ENCODE results near the gene VOPP1.
"Not testable (repeated sequence)": the region's sequence is repeated elsewhere in the genome, so short reads cannot be mapped to it uniquely, and the experiment has no call there.

The VOPP1 gene

GRCh38 chr7:55512635-55513191 is 59.6 kb downstream of the VOPP1 start:
- no peak for DNase-seq (ENCODE audit: low read depth in 1 of 2, low spot score in 1 of 2)

DNA sequence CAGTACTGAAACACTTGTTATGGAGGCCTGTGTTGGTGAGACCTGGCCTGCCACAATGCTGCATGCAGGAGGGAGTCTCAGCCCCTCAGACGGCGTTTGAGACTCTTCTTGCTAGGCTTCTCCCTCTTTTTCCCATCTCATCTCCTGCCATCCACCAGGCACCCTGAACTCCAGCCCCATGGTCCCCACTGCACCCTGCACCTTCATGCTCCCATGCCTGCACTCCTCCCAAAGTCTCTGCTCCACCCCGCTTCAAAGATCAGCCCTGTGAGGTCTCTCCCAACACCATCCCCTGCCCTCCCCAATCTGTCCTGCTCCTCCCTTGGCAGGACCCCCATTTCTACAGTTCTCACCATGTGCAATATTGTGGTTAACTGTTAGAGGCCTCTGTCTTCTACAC is 61.7 kb downstream of the VOPP1 start:
- no peak for DNase-seq (ENCODE audit: low read depth in 1 of 2, low spot score in 1 of 2)

DNA sequence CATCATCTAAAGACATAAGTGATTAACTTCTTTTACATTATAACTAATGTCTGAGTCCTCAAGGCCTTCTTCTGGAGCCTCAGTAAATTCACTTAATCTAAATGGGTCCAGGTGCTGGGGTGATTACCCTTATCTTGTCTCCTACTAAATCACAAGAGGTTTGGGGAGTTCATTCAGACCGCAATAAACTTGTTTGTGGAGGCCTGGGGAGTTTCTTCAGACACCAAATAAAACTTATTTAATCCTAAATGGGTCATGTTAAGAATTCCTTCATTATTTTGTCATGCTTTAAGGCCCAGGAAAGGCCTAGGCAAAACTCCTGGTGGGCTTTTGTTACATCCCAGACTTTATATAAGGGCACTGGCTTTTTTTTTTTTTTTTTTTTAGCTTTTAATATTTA is 62.1 kb downstream of the VOPP1 start:
- DNase-seq (ENCODE audit: low read depth in 1 of 2, low spot score in 1 of 2) = not testable (repeated sequence)

- DNase-seq (ENCODE audit: low read depth in 1 of 2, low spot score in 1 of 2) = no peak
Observed at GRCh38 chr7:55509322-55509721, 63.0 kb downstream of the VOPP1 start.

GRCh38 chr7:55508221-55509011 is 63.9 kb downstream of the VOPP1 start:
- no peak for DNase-seq (ENCODE audit: low read depth in 1 of 2, low spot score in 1 of 2)

- no peak for DNase-seq (ENCODE audit: low read depth in 1 of 2, low spot score in 1 of 2)
Observed at GRCh38 chr7:55507743-55508142, 64.6 kb downstream of the VOPP1 start.

- no peak for DNase-seq (ENCODE audit: low read depth in 1 of 2, low spot score in 1 of 2)
Observed at GRCh38 chr7:55504967-55505658, 67.2 kb downstream of the VOPP1 start.

DNA sequence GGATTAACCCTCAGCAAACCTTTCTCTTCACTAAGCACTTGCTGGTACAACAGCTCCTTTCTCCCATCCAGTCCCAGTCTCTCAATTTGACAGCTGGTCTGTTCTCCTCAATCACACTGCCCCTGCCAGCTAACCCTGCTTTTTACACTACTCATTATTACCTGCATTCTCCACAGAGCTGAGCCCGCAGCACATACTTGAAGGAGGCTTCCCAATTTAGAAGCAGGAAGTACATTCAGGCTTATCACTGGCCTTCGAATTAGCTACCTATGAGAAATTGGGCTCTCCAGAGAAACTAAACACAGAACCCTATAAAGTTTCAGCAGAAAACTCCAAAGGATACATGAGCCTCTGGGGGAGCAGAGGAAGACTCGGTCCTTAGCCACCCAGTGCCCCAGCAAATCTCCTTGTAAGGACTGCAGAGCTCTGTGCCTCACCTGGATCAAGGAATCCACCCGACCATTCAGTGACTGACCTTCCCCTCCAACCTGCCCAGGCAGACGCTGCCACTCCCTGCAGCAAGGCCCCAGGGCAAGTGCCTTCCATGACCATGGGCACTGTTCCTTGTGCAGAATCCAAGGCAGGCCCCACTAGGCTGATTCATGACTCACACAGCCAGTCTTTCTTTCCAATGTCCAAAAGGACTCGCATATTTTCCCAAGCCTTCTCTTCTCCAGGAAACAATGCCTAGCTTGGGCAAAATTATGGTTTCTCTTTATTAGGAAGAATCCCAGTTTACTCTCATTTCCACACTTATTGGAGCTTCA is 68.0 kb downstream of the VOPP1 start:
- DNase-seq (ENCODE audit: low read depth in 1 of 2, low spot score in 1 of 2) = no peak

DNA sequence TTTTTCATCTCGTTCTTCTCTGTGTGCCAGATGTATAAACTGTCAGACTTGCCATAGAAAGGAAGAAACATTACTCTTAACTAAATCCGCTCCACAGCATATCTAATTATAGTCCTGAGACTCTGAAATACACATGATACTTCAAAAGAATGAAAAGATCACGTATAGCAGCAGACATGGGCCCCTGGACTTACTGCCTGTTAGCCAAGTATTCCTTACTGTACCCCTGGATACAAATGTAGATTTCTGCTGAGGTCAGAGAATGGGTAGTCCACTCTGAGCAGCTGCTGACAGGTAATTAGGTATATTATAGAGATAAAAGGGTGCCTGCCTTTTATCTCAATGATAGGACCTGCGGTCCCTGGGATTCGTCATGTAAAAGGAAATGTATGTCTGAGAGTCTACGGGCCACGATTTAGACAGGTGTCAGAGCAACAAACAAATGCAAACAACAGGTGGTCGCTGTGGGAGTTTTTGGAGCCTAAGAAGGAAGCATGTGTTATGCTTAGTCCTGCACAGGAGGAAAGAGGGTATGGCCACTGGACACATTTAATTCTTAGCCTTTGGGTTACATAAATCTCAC is 69.4 kb downstream of the VOPP1 start:
- DNase-seq (ENCODE audit: low read depth in 1 of 2, low spot score in 1 of 2) = no peak

- DNase-seq (ENCODE audit: low read depth in 1 of 2, low spot score in 1 of 2) = no peak
Observed at GRCh38 chr7:55502124-55502857, 70.0 kb downstream of the VOPP1 start.

DNA sequence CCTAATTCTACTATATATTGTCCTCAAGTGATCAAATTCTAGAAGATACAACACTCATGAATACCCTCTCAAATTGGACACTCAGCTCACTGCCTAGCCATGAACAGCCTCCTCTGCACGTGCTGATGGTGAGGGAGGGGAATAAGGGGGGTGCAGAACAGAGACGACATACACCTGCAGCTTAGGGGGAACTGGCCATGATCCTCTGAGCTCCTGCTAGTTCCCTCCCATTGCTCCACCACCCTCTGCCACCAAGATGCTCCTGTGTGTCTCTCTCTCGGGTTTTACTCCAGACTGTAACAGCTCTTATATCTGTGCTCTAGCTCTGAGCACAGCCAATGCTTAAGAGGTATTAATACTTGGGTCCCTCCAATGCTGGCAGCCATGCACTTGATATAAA is 70.7 kb downstream of the VOPP1 start:
- DNase-seq (ENCODE audit: low read depth in 1 of 2, low spot score in 1 of 2) = no peak

- DNase-seq (ENCODE audit: low read depth in 1 of 2, low spot score in 1 of 2) = no peak
Observed at GRCh38 chr7:55500117-55500756, 72.1 kb downstream of the VOPP1 start.

- DNase-seq (ENCODE audit: low read depth in 1 of 2, low spot score in 1 of 2) = no peak
Observed at GRCh38 chr7:55499591-55499990, 72.7 kb downstream of the VOPP1 start.

- DNase-seq (ENCODE audit: low read depth in 1 of 2, low spot score in 1 of 2) = no peak
Observed at GRCh38 chr7:55498770-55499169, 73.5 kb downstream of the VOPP1 start.

DNA sequence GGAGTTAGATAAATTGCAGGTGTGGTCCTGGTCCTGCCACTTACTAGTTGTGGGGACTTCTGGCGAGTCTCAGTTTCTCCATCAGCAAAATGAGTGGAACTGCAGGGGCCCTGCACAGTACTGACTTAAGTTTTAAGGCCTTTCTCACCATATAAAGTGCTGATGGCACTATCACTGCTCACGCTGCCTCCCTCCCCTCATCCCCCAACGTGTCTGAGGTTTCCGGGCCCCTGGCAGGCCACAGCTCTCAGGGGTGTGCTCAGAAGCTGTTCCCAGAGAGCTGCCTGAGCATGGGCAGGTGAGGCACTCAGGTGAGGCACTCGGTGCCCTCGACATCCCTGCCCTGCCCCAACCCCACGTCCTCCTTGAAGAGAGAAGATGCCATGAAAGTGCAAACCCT is 74.2 kb downstream of the VOPP1 start:
- DNase-seq (ENCODE audit: low read depth in 1 of 2, low spot score in 1 of 2) = no peak

- DNase-seq (ENCODE audit: low read depth in 1 of 2, low spot score in 1 of 2) = no peak
Observed at GRCh38 chr7:55497521-55497920, 74.8 kb downstream of the VOPP1 start.

GRCh38 chr7:55496906-55497305 is 75.4 kb downstream of the VOPP1 start:
- DNase-seq (ENCODE audit: low read depth in 1 of 2, low spot score in 1 of 2) = no peak

DNA sequence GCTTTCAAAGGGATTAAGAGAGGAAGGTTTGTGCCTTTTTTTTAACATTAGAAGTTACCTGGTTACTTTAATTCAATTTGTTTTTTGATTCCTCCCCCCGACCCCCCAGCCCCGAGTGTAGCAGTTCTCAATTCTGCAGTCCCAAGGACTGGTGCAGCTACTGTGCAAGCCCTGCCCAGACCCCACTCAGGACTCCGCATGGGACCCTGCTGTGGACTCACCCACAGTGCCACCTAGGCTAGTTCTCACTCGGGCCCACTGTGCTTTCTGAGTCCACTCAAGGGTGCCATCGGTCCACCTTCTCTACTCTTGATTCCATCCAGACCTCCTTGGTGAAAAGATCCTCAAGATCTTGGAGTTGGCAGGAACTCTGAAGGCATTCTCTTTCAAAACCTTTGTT is 77.4 kb downstream of the VOPP1 start:
- no peak for DNase-seq (ENCODE audit: low read depth in 1 of 2, low spot score in 1 of 2)

DNA sequence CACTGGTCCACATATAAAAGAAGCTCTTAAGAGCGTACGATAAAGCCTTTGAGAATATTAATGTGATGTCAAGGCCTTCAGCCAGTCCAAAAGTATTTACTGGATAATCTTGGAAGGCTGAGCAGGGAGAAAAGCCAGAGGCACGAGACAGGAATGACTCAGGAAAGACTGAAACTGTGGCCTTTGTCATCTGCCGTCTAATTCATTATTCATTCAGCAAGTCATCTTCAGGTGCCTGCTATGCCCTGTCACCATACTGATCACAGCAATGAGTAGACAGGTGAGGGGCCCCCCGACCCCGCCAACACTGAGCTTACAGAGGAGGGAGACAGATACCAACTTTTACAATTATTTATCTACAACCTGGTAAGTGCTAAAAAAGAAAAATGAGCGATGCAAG is 78.9 kb downstream of the VOPP1 start:
- no peak for DNase-seq (ENCODE audit: low read depth in 1 of 2, low spot score in 1 of 2)

GRCh38 chr7:55491346-55491745 is 81.0 kb downstream of the VOPP1 start:
- DNase-seq (ENCODE audit: low read depth in 1 of 2, low spot score in 1 of 2) = no peak
